Common myeloid progenitor, CD34-positive (primary cell): Measurements from ENCODE around the gene DYNC1LI1.

ENCODE experiments used
- CTCF ChIA-PET: fragments of 350-600 bp; sonication (Branson Sonifier 250); formaldehyde crosslinking; loops from one replicate; lab custom pipeline; 2021; ENCODE audit warnings: antibody characterized with exemption; lab: Charles Lee
- POLR2A ChIA-PET: fragments of 350-600 bp; sonication (Branson Sonifier 250); formaldehyde crosslinking; loops from one replicate; lab custom pipeline; 2021; ENCODE audit warnings: antibody characterized with exemption; lab: Charles Lee
- DNase-seq, 3 donors: peaks; one replicate each; pipeline versions ENCODE4 v3.0.0 to v3.0.0-alpha.2; 2013
- H3K27ac ChIP-seq, 2 experiments: 1 replicate in 1 of 2; 2 replicates in 1 of 2; pipeline ENCODE4 v1.7.0; 2013; ENCODE audit warnings: inconsistent platforms in 2 of 2, low read length in 2 of 2, mild to moderate bottlenecking in 2 of 2, low read depth in 1 of 2, moderate library complexity in 1 of 2; ENCODE audit not compliant: severe bottlenecking in 2 of 2, insufficient read depth in 1 of 2, poor library complexity in 1 of 2
- H3K27me3 ChIP-seq, 5 experiments: replicated peaks in 2 of 5; 1 replicate in 3 of 5; 2 replicates in 2 of 5; pipeline versions ENCODE4 v1.6.1 to v1.7.0; 2013; ENCODE audit warnings: low read length in 4 of 5, mild to moderate bottlenecking in 2 of 5, moderate library complexity in 2 of 5, inconsistent platforms in 1 of 5; ENCODE audit not compliant: insufficient read depth in 5 of 5, control insufficient read depth in 4 of 5
- H3K36me3 ChIP-seq, 4 experiments: 1 replicate in 2 of 4; 2 replicates in 2 of 4; pipeline versions ENCODE4 v1.6.1 to v1.7.0; 2013; ENCODE audit warnings: low read length in 3 of 4, control low read depth in 1 of 4, mild to moderate bottlenecking in 1 of 4; ENCODE audit not compliant: control insufficient read depth in 4 of 4, insufficient read depth in 4 of 4
- H3K4me1 ChIP-seq, 4 experiments: 1 replicate in 3 of 4; 2 replicates in 1 of 4; pipeline versions ENCODE4 v1.6.1 to v1.7.1; 2013; ENCODE audit warnings: low read length in 3 of 4, mild to moderate bottlenecking in 3 of 4, control low read depth in 1 of 4, inconsistent platforms in 1 of 4, moderate library complexity in 1 of 4; ENCODE audit not compliant: control insufficient read depth in 4 of 4, insufficient read depth in 4 of 4; ENCODE audit errors: control extremely low read depth in 1 of 4
- H3K4me3 ChIP-seq, 7 experiments: 1 replicate in 4 of 7; 2 replicates in 3 of 7; pipeline versions ENCODE4 v1.5.1 to v1.7.0; 2013; ENCODE audit warnings: mild to moderate bottlenecking in 7 of 7, low read length in 6 of 7, moderate library complexity in 6 of 7, inconsistent platforms in 2 of 7, low read depth in 2 of 7, control low read depth in 1 of 7; ENCODE audit not compliant: insufficient read depth in 4 of 7, control insufficient read depth in 1 of 7; ENCODE audit errors: extremely low read depth in 1 of 7
- H3K9me3 ChIP-seq, 5 experiments: 1 replicate in 4 of 5; 2 replicates in 1 of 5; pipeline versions ENCODE4 v1.6.1 to v1.7.1; 2013; ENCODE audit warnings: low read length in 4 of 5, mild to moderate bottlenecking in 2 of 5, inconsistent platforms in 1 of 5, low read depth in 1 of 5, moderate library complexity in 1 of 5; ENCODE audit not compliant: control insufficient read depth in 4 of 5, insufficient read depth in 2 of 5; ENCODE audit errors: control extremely low read depth in 1 of 5
- WGBS: methylation state at CpG from one replicate; pipeline ENCODE4 v1.1.5; 2013; ENCODE audit not compliant: insufficient coverage; 5-methylcytosine and 5-hydroxymethylcytosine counted together

The DYNC1LI1 gene

GRCh38 chr3:32556332-32556731 lies 14.3 kb downstream of the DYNC1LI1 start:
- Histone ChIP-seq H3K27me3 (no peaks in the 10 kb centered on the region), H3K9me3 (no peaks in the 10 kb centered on the region), H3K36me3 (peaks cover 0 to 7% (median 2%) of the 10 kb centered on the region in 4 experiments), H3K4me1 (peaks cover 0 to 14% (median 6%) of the 10 kb centered on the region in 4 experiments), H3K4me3 (no peak overlapping the region), H3K27ac (no peak overlapping the region)
- DNase-seq = no peak
- CTCF ChIA-PET = interaction anchor here (1.2 kb wide), 1 partner anchor 13 kb away, joined by 3 read pairs; no protein-coding TSS in a partner anchor
- 90% methylated on average over 2 of the region's 3 CpGs for WGBS
- POLR2A ChIA-PET = no interaction called here

- DNase-seq = no peak
- H3K4me3 ChIP-seq = no peak overlapping the region
- H3K9me3 ChIP-seq = no peaks in the 10 kb centered on the region
- no peak overlapping the region for H3K27ac ChIP-seq
- H3K4me1 ChIP-seq = peaks cover 0 to 19% (median 6%) of the 10 kb centered on the region in 4 experiments
- ChIA-PET CTCF (no interaction called here), POLR2A (no interaction called here)
- H3K27me3 ChIP-seq = no peaks in the 10 kb centered on the region
- peaks cover 0 to 4% (median under 1%) of the 10 kb centered on the region in 4 experiments for H3K36me3 ChIP-seq
Measured at GRCh38 chr3:32553973-32554372, 16.7 kb downstream of the DYNC1LI1 start.

GRCh38 chr3:32553459-32553858 lies 17.2 kb downstream of the DYNC1LI1 start:
- Histone ChIP-seq H3K27ac (no peak overlapping the region), H3K27me3 (no peaks in the 10 kb centered on the region), H3K4me1 (peaks cover 0 to 19% (median 6%) of the 10 kb centered on the region in 4 experiments), H3K4me3 (no peak overlapping the region), H3K9me3 (no peaks in the 10 kb centered on the region), H3K36me3 (peaks cover 0 to 4% (median under 1%) of the 10 kb centered on the region in 4 experiments)
- 100% methylated on average over 2 of the region's 2 CpGs for WGBS
- ChIA-PET POLR2A (no interaction called here), CTCF (interaction anchor here (1.1 kb wide), 1 partner anchor 37 kb away, joined by 4 read pairs; no protein-coding TSS in a partner anchor)
- DNase-seq = no peak

- Histone ChIP-seq H3K4me3 (no peak overlapping the region), H3K9me3 (no peaks in the 10 kb centered on the region), H3K4me1 (peaks cover 0 to 12% (median 5%) of the 10 kb centered on the region in 4 experiments), H3K27me3 (no peaks in the 10 kb centered on the region), H3K36me3 (peaks cover 0 to 4% (median under 1%) of the 10 kb centered on the region in 4 experiments), H3K27ac (no peak overlapping the region)
- POLR2A ChIA-PET = no interaction called here
- CTCF ChIA-PET = interaction anchor here (1.0 to 1.1 kb wide), 2 partner anchors 8 to 36 kb away, joined by 3 to 4 read pairs; no protein-coding TSS in a partner anchor
- no peak for DNase-seq
- 100% methylated on average over 1 of the region's 1 CpG for WGBS
Measured at GRCh38 chr3:32552013-32552412, 18.6 kb downstream of the DYNC1LI1 start.

GRCh38 chr3:32551496-32551895 lies 19.2 kb downstream of the DYNC1LI1 start:
- Histone ChIP-seq H3K27ac (no peak overlapping the region), H3K9me3 (no peaks in the 10 kb centered on the region), H3K27me3 (no peaks in the 10 kb centered on the region), H3K4me3 (no peak overlapping the region), H3K36me3 (peaks cover 0 to 4% (median under 1%) of the 10 kb centered on the region in 4 experiments), H3K4me1 (peaks cover 0 to 12% (median 5%) of the 10 kb centered on the region in 4 experiments)
- ChIA-PET CTCF (interaction anchor here (1.0 kb wide), 1 partner anchor 9 kb away, joined by 3 read pairs; no protein-coding TSS in a partner anchor), POLR2A (no interaction called here)
- DNase-seq = no peak

GRCh38 chr3:32551087-32551486 lies 19.6 kb downstream of the DYNC1LI1 start:
- WGBS = no CpG with 5 or more reads among the region's 2 CpGs
- no peak for DNase-seq
- CTCF ChIA-PET = no interaction called here
- Histone ChIP-seq H3K4me1 (peaks cover 0 to 12% (median 5%) of the 10 kb centered on the region in 4 experiments), H3K9me3 (no peaks in the 10 kb centered on the region), H3K36me3 (peaks cover 0 to 2% (median 2%) of the 10 kb centered on the region in 4 experiments), H3K4me3 (no peak overlapping the region), H3K27ac (no peak overlapping the region), H3K27me3 (no peaks in the 10 kb centered on the region)
- POLR2A ChIA-PET = no interaction called here

GRCh38 chr3:32545305-32545704 lies 25.4 kb downstream of the DYNC1LI1 start:
- ChIA-PET POLR2A (no interaction called here), CTCF (no interaction called here)
- H3K27ac ChIP-seq = no peak overlapping the region

More at GRCh38 chr3:32545305-32545704, 25.4 kb downstream of the DYNC1LI1 start:
- Histone ChIP-seq H3K36me3 (peaks cover 0 to 16% (median 5%) of the 10 kb centered on the region in 4 experiments), H3K4me3 (no peak overlapping the region), H3K27me3 (no peaks in the 10 kb centered on the region), H3K4me1 (no peaks in the 10 kb centered on the region), H3K9me3 (no peaks in the 10 kb centered on the region)
- no peak for DNase-seq
